ENCODE data around the gene SLC34A1.

DNA sequence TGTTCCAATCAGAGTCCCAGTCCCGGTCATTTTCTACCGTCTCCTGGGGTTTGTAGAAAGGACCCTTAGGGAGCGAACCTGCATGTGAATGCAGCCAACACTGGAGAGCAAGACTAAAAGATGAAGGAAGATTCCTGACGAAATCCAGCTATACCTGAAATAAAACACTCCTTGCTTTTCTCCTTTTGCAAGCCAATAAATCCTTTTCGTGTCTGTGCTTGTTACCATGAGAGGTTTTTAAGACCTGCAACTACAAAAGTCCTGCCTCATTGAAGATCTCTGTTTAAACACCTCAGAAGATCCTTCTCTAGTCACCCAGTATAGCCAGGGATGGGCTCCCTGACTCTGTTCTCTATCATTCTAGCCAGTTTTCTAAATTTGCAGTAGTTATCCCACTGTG is 10.0 kb upstream of the SLC34A1 start:
- no peak for TF ChIP-seq TAF1 (IDR thresholded peaks at IDR 0.05; ENCODE audit: borderline replicate concordance, low read depth, low read length)
- TF ChIP-seq POLR2A (IDR thresholded peaks at IDR 0.05; ENCODE audit: low read depth, low read length) = no peak
- TF ChIP-seq POLR2AphosphoS5 (IDR thresholded peaks at IDR 0.05; ENCODE audit: low read depth, low read length) = no peak
